Non-pigmented ciliary epithelial cell (primary cell): Measurements from ENCODE around the gene PYDC2.
A peak's percentile ranks its signal among the peaks of the same experiment; 100 is the strongest.
"Not testable (repeated sequence)": the region's sequence is repeated elsewhere in the genome, so short reads cannot be mapped to it uniquely, and the experiment has no call there.

Experiments used
- DNase-seq: peaks from one replicate; pipeline ENCODE4 v3.0.0-alpha.2; 2010; ENCODE audit warnings: low read depth

Gene PYDC2

GRCh38 chr3:191470545-191470944 lies 9.6 kb downstream of the PYDC2 start:
- no peak for DNase-seq

GRCh38 chr3:191473661-191474198 lies 12.8 kb downstream of the PYDC2 start:
- no peak for DNase-seq

- no peak for DNase-seq
Observed at GRCh38 chr3:191476066-191476772, 15.3 kb downstream of the PYDC2 start.

GRCh38 chr3:191483994-191484393 lies 23.0 kb downstream of the PYDC2 start:
- not testable (repeated sequence) for DNase-seq

- no peak for DNase-seq
Observed at GRCh38 chr3:191484461-191484860, 23.5 kb downstream of the PYDC2 start.

GRCh38 chr3:191492601-191493000 lies 31.6 kb downstream of the PYDC2 start:
- DNase-seq: peak; percentile 5

GRCh38 chr3:191493336-191493735 lies 32.4 kb downstream of the PYDC2 start:
- no peak for DNase-seq

GRCh38 chr3:191499307-191500080 lies 38.5 kb downstream of the PYDC2 start:
- peak; percentile 9 for DNase-seq

- DNase-seq: no peak
Observed at GRCh38 chr3:191500892-191501291, 39.9 kb downstream of the PYDC2 start.

- no peak for DNase-seq
Observed at GRCh38 chr3:191502583-191502982, 41.6 kb downstream of the PYDC2 start.

- no peak for DNase-seq
Observed at GRCh38 chr3:191509078-191509477, 48.1 kb downstream of the PYDC2 start.
